ENCODE results near the gene SEMA5B.
A peak's percentile ranks its signal among the peaks of the same experiment; 100 is the strongest.

The SEMA5B gene

GRCh38 chr3:123050666-123051065 lies 23.1 kb upstream of the SEMA5B start:
- H2BK120ac ChIP-seq (ENCODE audit: low read depth, low read length) = no peak overlapping the region
- no CpG with 5 or more reads among the region's 2 CpGs for WGBS, 2 donors (ENCODE audit: extremely low coverage in 2 of 2, insufficient read length in 2 of 2, insufficient replicate concordance in 1 of 2)
- DNase-seq (ENCODE audit: low spot score) = no peak
- no peak overlapping the region for H2BK5ac ChIP-seq (ENCODE audit: low read length)
- no peak overlapping the region for H3K27ac ChIP-seq (replicated peaks; ENCODE audit: low read length)
- H3K4me2 ChIP-seq (ENCODE audit: insufficient read depth, low read length, poor library complexity, severe bottlenecking) = no peak overlapping the region
- no peak overlapping the region for H2BK15ac ChIP-seq (ENCODE audit: low read length)
- H3K36me3 ChIP-seq (replicated peaks in 1 of 2; ENCODE audit: control insufficient read depth in 2 of 2, insufficient read depth in 2 of 2, low read length in 2 of 2) = no peaks in the 10 kb centered on the region
- peaks cover 0 to 3% (median 0%) of the 10 kb centered on the region in 3 experiments for H3K27me3 ChIP-seq (ENCODE audit: control insufficient read depth in 3 of 3, insufficient read depth in 3 of 3, low read depth in 1 of 3, low read length in 3 of 3)
- no peak overlapping the region for H4K8ac ChIP-seq (ENCODE audit: low read depth, low read length)
- peaks cover 2% of the 10 kb centered on the region in 2 donors for H3K4me1 ChIP-seq (ENCODE audit: control insufficient read depth in 2 of 2, insufficient read depth in 1 of 2, low read depth in 1 of 2, low read length in 2 of 2)
- no peak overlapping the region for H3K9ac ChIP-seq (ENCODE audit: low read depth, low read length, poor library complexity)
- H4K91ac ChIP-seq (ENCODE audit: low read depth, low read length, poor library complexity) = no peak overlapping the region
- no peak overlapping the region for H3K4ac ChIP-seq (ENCODE audit: low read length)
- H2BK12ac ChIP-seq (ENCODE audit: low read length) = no peak overlapping the region
- H3K18ac ChIP-seq (ENCODE audit: low read length) = no peak overlapping the region
- H3K9me3 ChIP-seq (replicated peaks in 1 of 2; ENCODE audit: control insufficient read depth in 2 of 2, insufficient read depth in 1 of 2, low read depth in 1 of 2, low read length in 2 of 2) = no peaks in the 10 kb centered on the region
- no peak overlapping the region for H3K14ac ChIP-seq (ENCODE audit: low read length)
- no peaks in the 10 kb centered on the region for H3K79me1 ChIP-seq (ENCODE audit: low read depth, low read length)
- H3K4me3 ChIP-seq (ENCODE audit: low read length in 2 of 2) = no peak overlapping the region
- H2AFZ ChIP-seq (ENCODE audit: low read length) = peak overlapping the region; percentile 49
- no peak overlapping the region for H3K23ac ChIP-seq (ENCODE audit: low read depth, low read length, poor library complexity)
- no peak overlapping the region for H2AK5ac ChIP-seq (ENCODE audit: low read depth, low read length)

- no peak overlapping the region for H3K4me2 ChIP-seq (ENCODE audit: insufficient read depth, low read length, poor library complexity, severe bottlenecking)
- H3K23ac ChIP-seq (ENCODE audit: low read depth, low read length, poor library complexity) = no peak overlapping the region
- H3K9me3 ChIP-seq (replicated peaks in 1 of 2; ENCODE audit: control insufficient read depth in 2 of 2, insufficient read depth in 1 of 2, low read depth in 1 of 2, low read length in 2 of 2) = no peaks in the 10 kb centered on the region
- H2BK15ac ChIP-seq (ENCODE audit: low read length) = no peak overlapping the region
- H2BK120ac ChIP-seq (ENCODE audit: low read depth, low read length) = no peak overlapping the region
- no peak overlapping the region for H4K91ac ChIP-seq (ENCODE audit: low read depth, low read length, poor library complexity)
- H3K9ac ChIP-seq (ENCODE audit: low read depth, low read length, poor library complexity) = no peak overlapping the region
- no peak overlapping the region for H3K4me3 ChIP-seq (ENCODE audit: low read length in 2 of 2)
- H4K8ac ChIP-seq (ENCODE audit: low read depth, low read length) = no peak overlapping the region
- H2AK5ac ChIP-seq (ENCODE audit: low read depth, low read length) = no peak overlapping the region
- no peak overlapping the region for H2BK12ac ChIP-seq (ENCODE audit: low read length)
- H3K18ac ChIP-seq (ENCODE audit: low read length) = no peak overlapping the region
- H3K4me1 ChIP-seq (ENCODE audit: control insufficient read depth in 2 of 2, insufficient read depth in 1 of 2, low read depth in 1 of 2, low read length in 2 of 2) = peaks cover 0 to 6% of the 10 kb centered on the region in 2 donors
- no peaks in the 10 kb centered on the region for H3K79me1 ChIP-seq (ENCODE audit: low read depth, low read length)
- no peak for DNase-seq (ENCODE audit: low spot score)
- no peak overlapping the region for H2AFZ ChIP-seq (ENCODE audit: low read length)
- H3K27ac ChIP-seq (replicated peaks; ENCODE audit: low read length) = no peak overlapping the region
- no peaks in the 10 kb centered on the region for H3K27me3 ChIP-seq (ENCODE audit: control insufficient read depth in 3 of 3, insufficient read depth in 3 of 3, low read depth in 1 of 3, low read length in 3 of 3)
- no peak overlapping the region for H3K4ac ChIP-seq (ENCODE audit: low read length)
- H2BK5ac ChIP-seq (ENCODE audit: low read length) = no peak overlapping the region
- H3K14ac ChIP-seq (ENCODE audit: low read length) = no peak overlapping the region
- WGBS, 2 donors (ENCODE audit: extremely low coverage in 2 of 2, insufficient read length in 2 of 2, insufficient replicate concordance in 1 of 2) = no CpG with 5 or more reads among the region's 13 CpGs
- no peaks in the 10 kb centered on the region for H3K36me3 ChIP-seq (replicated peaks in 1 of 2; ENCODE audit: control insufficient read depth in 2 of 2, insufficient read depth in 2 of 2, low read length in 2 of 2)
Measured at GRCh38 chr3:123048480-123049237, 21.1 kb upstream of the SEMA5B start.

GRCh38 chr3:123047062-123047319 lies 19.4 kb upstream of the SEMA5B start:
- no peaks in the 10 kb centered on the region for H3K79me1 ChIP-seq (ENCODE audit: low read depth, low read length)
- no peaks in the 10 kb centered on the region for H3K36me3 ChIP-seq (replicated peaks in 1 of 2; ENCODE audit: control insufficient read depth in 2 of 2, insufficient read depth in 2 of 2, low read length in 2 of 2)
- no peak overlapping the region for H2AFZ ChIP-seq (ENCODE audit: low read length)
- no peak overlapping the region for H2BK5ac ChIP-seq (ENCODE audit: low read length)
- H3K4me1 ChIP-seq (ENCODE audit: control insufficient read depth in 2 of 2, insufficient read depth in 1 of 2, low read depth in 1 of 2, low read length in 2 of 2) = peaks cover 0 to 6% of the 10 kb centered on the region in 2 donors
- no peak overlapping the region for H3K4me3 ChIP-seq (ENCODE audit: low read length in 2 of 2)
- H2AK5ac ChIP-seq (ENCODE audit: low read depth, low read length) = no peak overlapping the region
- no peaks in the 10 kb centered on the region for H3K9me3 ChIP-seq (replicated peaks in 1 of 2; ENCODE audit: control insufficient read depth in 2 of 2, insufficient read depth in 1 of 2, low read depth in 1 of 2, low read length in 2 of 2)
- H4K8ac ChIP-seq (ENCODE audit: low read depth, low read length) = no peak overlapping the region
- H3K4me2 ChIP-seq (ENCODE audit: insufficient read depth, low read length, poor library complexity, severe bottlenecking) = no peak overlapping the region
- H3K9ac ChIP-seq (ENCODE audit: low read depth, low read length, poor library complexity) = no peak overlapping the region
- no peak overlapping the region for H3K4ac ChIP-seq (ENCODE audit: low read length)
- no peak for DNase-seq (ENCODE audit: low spot score)
- H4K91ac ChIP-seq (ENCODE audit: low read depth, low read length, poor library complexity) = no peak overlapping the region
- no CpG with 5 or more reads among the region's 3 CpGs for WGBS, 2 donors (ENCODE audit: extremely low coverage in 2 of 2, insufficient read length in 2 of 2, insufficient replicate concordance in 1 of 2)
- H3K27ac ChIP-seq (replicated peaks; ENCODE audit: low read length) = no peak overlapping the region
- H3K27me3 ChIP-seq (ENCODE audit: control insufficient read depth in 3 of 3, insufficient read depth in 3 of 3, low read depth in 1 of 3, low read length in 3 of 3) = no peaks in the 10 kb centered on the region
- H3K14ac ChIP-seq (ENCODE audit: low read length) = no peak overlapping the region
- H2BK120ac ChIP-seq (ENCODE audit: low read depth, low read length) = no peak overlapping the region
- H3K18ac ChIP-seq (ENCODE audit: low read length) = no peak overlapping the region
- no peak overlapping the region for H3K23ac ChIP-seq (ENCODE audit: low read depth, low read length, poor library complexity)
- H2BK12ac ChIP-seq (ENCODE audit: low read length) = no peak overlapping the region
- no peak overlapping the region for H2BK15ac ChIP-seq (ENCODE audit: low read length)

- Histone ChIP-seq H3K4me3 (ENCODE audit: low read length in 2 of 2) (no peak overlapping the region), H3K18ac (ENCODE audit: low read length) (no peak overlapping the region), H2AK5ac (ENCODE audit: low read depth, low read length) (no peak overlapping the region), H2BK12ac (ENCODE audit: low read length) (no peak overlapping the region), H2BK120ac (ENCODE audit: low read depth, low read length) (no peak overlapping the region), H2BK5ac (ENCODE audit: low read length) (no peak overlapping the region), H3K4me1 (ENCODE audit: control insufficient read depth in 2 of 2, insufficient read depth in 1 of 2, low read depth in 1 of 2, low read length in 2 of 2) (peaks cover 0 to 6% of the 10 kb centered on the region in 2 donors), H3K9ac (ENCODE audit: low read depth, low read length, poor library complexity) (no peak overlapping the region), H3K27me3 (ENCODE audit: control insufficient read depth in 3 of 3, insufficient read depth in 3 of 3, low read depth in 1 of 3, low read length in 3 of 3) (no peaks in the 10 kb centered on the region), H3K36me3 (replicated peaks in 1 of 2; ENCODE audit: control insufficient read depth in 2 of 2, insufficient read depth in 2 of 2, low read length in 2 of 2) (no peaks in the 10 kb centered on the region), H3K14ac (ENCODE audit: low read length) (no peak overlapping the region), H3K9me3 (replicated peaks in 1 of 2; ENCODE audit: control insufficient read depth in 2 of 2, insufficient read depth in 1 of 2, low read depth in 1 of 2, low read length in 2 of 2) (no peaks in the 10 kb centered on the region), H3K4me2 (ENCODE audit: insufficient read depth, low read length, poor library complexity, severe bottlenecking) (no peak overlapping the region), H4K8ac (ENCODE audit: low read depth, low read length) (no peak overlapping the region), H3K23ac (ENCODE audit: low read depth, low read length, poor library complexity) (no peak overlapping the region), H3K79me1 (ENCODE audit: low read depth, low read length) (no peaks in the 10 kb centered on the region), H3K27ac (replicated peaks; ENCODE audit: low read length) (no peak overlapping the region), H4K91ac (ENCODE audit: low read depth, low read length, poor library complexity) (no peak overlapping the region), H3K4ac (ENCODE audit: low read length) (no peak overlapping the region), H2BK15ac (ENCODE audit: low read length) (no peak overlapping the region), H2AFZ (ENCODE audit: low read length) (no peak overlapping the region)
- WGBS, 2 donors (ENCODE audit: extremely low coverage in 2 of 2, insufficient read length in 2 of 2, insufficient replicate concordance in 1 of 2) = no CpG with 5 or more reads among the region's 10 CpGs
- DNase-seq (ENCODE audit: low spot score) = no peak
Measured at GRCh38 chr3:123046262-123047061, 18.9 kb upstream of the SEMA5B start.

Measured in neuronal stem cell (in vitro differentiated cells).